ENCODE data around the gene TBC1D30. TPM values are rescaled to one million over a fixed set of nuclear protein-coding genes. Genes with fewer than 3 reads are reported as not detected.

TBC1D30 gene
- total and polyA plus RNA-seq, 9 of the 15 experiments (the other 6 are each of a cell fraction or from before 2014, with no cell fraction given), result 0.07 to 0.55 (median 0.20) TPM; not detected in 1

DNA sequence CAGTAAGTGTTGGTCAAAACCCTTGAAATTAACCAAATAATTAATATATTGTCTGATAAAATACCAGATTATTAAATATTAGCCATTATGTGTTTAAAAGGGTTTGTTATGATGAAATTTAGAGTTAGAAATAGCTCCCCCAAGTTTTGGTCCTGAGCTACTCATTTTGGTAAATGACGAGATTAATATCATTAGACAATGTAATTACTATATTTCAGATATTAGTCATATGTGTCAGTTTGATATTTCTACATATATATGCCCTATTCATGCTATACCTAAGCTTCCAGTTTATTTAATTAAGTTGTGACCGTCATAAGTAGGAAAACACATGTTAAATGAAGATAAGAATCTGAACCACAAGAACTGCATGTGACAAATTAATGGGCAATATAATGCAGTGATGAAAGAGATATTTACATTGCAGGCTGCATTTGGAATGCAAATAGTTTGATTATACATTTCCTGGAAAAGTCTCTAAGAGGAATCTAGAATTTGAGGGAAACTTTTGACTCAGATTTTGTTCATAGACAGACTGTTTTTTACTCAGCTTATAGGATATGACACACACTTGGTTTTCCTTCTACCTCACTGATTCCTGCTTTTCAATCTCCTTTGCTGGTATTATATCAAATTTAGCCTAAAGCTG is 70.5 kb downstream of the TBC1D30 start:
- in situ Hi-C loops (cut with MboI), result loop anchor here (10.0 to 25.0 kb wide), 3 partner anchors 1092 to 1517 kb away; no protein-coding TSS in a partner anchor
- H3K27me3 ChIP-seq (ENCODE audit: control insufficient read depth in 2 of 2, insufficient read depth in 2 of 2, low read length in 2 of 2), result 0 out of 5 replicates have a peak, but pooled peaks cover 0 to under 1% of the 10 kb centered on the region in 2 experiments
- BruUV-seq (replicated peaks), result no TSS peak
- H3K36me3 ChIP-seq (ENCODE audit: control insufficient read depth, insufficient read depth, low read length), result no peaks in the 10 kb centered on the region
- no peaks in the 10 kb centered on the region for H3K9me3 ChIP-seq (replicated peaks; ENCODE audit: control insufficient read depth, insufficient read depth, low read depth, low read length)
- intact Hi-C loops (cut with micrococcal nuclease), result loop anchor here (5.0 to 10.0 kb wide), 3 partner anchors 207 to 1190 kb away; no protein-coding TSS in a partner anchor
- WGBS (ENCODE audit: insufficient coverage, low coverage, missing lambda C conversion rate), result 0% methylated on average over 2 of the region's 2 CpGs
- H4K20me1 ChIP-seq (replicated peaks; ENCODE audit: control insufficient read depth, insufficient read depth, low read length), result no peaks in the 10 kb centered on the region
- ATAC-seq (no peak), DNase-seq (ENCODE audit: extremely low read depth in 1 of 4, low spot score in 3 of 4) (no peak), FAIRE-seq (no peak)
- ChIA-PET CTCF (ENCODE audit: low intra/inter-chr PET ratio) (no interaction called here), POLR2A (interaction anchor here (0.5 kb wide), 1 partner anchor 155 kb away, joined by 3 read pairs; no protein-coding TSS in a partner anchor)
- no peak overlapping the region for H3K4me2 ChIP-seq (ENCODE audit: insufficient read depth, low read length)
- TF ChIP-seq ZNF551 (CRISPR knock-in tag; IDR thresholded peaks at IDR 0.05), result no peak
- no peak for TF ChIP-seq HNRNPUL1 (IDR thresholded peaks at IDR 0.05; ENCODE audit: low read length)
- no peak for TF ChIP-seq MTA3 (IDR thresholded peaks at IDR 0.05; ENCODE audit: borderline replicate concordance)
- TF ChIP-seq, protein P1, sequence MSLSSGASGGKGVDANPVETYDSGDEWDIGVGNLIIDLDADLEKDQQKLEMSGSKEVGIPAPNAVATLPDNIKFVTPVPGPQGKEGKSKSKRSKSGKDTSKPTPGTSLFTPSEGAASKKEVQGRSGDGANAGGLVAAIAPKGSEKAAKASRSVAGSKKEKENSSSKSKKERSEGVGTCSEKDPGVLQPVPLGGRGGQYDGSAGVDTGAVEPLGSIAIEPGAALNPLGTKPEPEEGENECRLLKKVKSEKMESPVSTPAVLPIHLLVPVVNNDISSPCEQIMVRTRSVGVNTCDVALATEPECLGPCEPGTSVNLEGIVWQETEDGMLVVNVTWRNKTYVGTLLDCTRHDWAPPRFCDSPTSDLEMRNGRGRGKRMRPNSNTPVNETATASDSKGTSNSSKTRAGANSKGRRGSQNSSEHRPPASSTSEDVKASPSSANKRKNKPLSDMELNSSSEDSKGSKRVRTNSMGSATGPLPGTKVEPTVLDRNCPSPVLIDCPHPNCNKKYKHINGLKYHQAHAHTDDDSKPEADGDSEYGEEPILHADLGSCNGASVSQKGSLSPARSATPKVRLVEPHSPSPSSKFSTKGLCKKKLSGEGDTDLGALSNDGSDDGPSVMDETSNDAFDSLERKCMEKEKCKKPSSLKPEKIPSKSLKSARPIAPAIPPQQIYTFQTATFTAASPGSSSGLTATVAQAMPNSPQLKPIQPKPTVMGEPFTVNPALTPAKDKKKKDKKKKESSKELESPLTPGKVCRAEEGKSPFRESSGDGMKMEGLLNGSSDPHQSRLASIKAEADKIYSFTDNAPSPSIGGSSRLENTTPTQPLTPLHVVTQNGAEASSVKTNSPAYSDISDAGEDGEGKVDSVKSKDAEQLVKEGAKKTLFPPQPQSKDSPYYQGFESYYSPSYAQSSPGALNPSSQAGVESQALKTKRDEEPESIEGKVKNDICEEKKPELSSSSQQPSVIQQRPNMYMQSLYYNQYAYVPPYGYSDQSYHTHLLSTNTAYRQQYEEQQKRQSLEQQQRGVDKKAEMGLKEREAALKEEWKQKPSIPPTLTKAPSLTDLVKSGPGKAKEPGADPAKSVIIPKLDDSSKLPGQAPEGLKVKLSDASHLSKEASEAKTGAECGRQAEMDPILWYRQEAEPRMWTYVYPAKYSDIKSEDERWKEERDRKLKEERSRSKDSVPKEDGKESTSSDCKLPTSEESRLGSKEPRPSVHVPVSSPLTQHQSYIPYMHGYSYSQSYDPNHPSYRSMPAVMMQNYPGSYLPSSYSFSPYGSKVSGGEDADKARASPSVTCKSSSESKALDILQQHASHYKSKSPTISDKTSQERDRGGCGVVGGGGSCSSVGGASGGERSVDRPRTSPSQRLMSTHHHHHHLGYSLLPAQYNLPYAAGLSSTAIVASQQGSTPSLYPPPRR (CRISPR knock-in tag; IDR thresholded peaks at IDR 0.05; ENCODE audit: borderline replicate concordance), result no peak
- no peak for TF ChIP-seq POLR3G (IDR thresholded peaks at IDR 0.05; ENCODE audit: extremely low read depth, insufficient read length, insufficient replicate concordance)
- TF ChIP-seq THRAP3 (IDR thresholded peaks at IDR 0.05; ENCODE audit: borderline replicate concordance), result no peak
- TF ChIP-seq ZFP36 (IDR thresholded peaks at IDR 0.05; ENCODE audit: low read depth, low read length, partially characterized antibody), result no peak
- no peak overlapping the region for H3K27ac ChIP-seq (ENCODE audit: extremely low read depth, low read depth, low read length)
- H3K79me2 ChIP-seq (ENCODE audit: control insufficient read depth, insufficient read depth, low read length), result no peaks in the 10 kb centered on the region
- no peaks in the 10 kb centered on the region for H3K4me1 ChIP-seq (replicated peaks in 1 of 2; ENCODE audit: control insufficient read depth in 2 of 2, insufficient read depth in 2 of 2, low read length in 2 of 2)
- no peak overlapping the region for H3K4me3 ChIP-seq
- H3K9ac ChIP-seq (ENCODE audit: insufficient read depth in 1 of 2, low read depth in 2 of 2, low read length in 2 of 2), result no peak overlapping the region
- no peak overlapping the region for H2AFZ ChIP-seq (ENCODE audit: low read depth, low read length)
- H3K9me1 ChIP-seq (ENCODE audit: control insufficient read depth, insufficient read depth, low read length), result no peaks in the 10 kb centered on the region
